Adipose tissue (tissue), 3 donors: ENCODE data around the gene PRKG1. TPM values are rescaled to one million over a fixed set of nuclear protein-coding genes. Genes with fewer than 3 reads are reported as not detected.

Experiments used
- H3K27ac ChIP-seq: one replicate; pipeline ENCODE4 v1.5.1; 2013; ENCODE audit warnings: low read depth, low read length
- WGBS, 3 donors: extraction: QIAGEN DNeasy Blood & Tissue Kit; methylation state at CpG; one replicate each; pipeline ENCODE4 v1.1.7; 2013; 5-methylcytosine and 5-hydroxymethylcytosine counted together
- polyA plus RNA-seq, 3 donors: library from polyadenylated mRNA; stranded (reverse); fragments of 200-250 nt; gene quantifications; one replicate each; pipeline ENCODE4 v1.2.3, GENCODE V29; 2013
- donor health status: healthy with polysubstance abuse.
- donor health status: Bipolar disorder and iron deficiency.
- donor health status: healthy.

Gene PRKG1
- polyA plus RNA-seq, 3 donors: 0.46 to 13.2 (median 2.1) TPM

DNA sequence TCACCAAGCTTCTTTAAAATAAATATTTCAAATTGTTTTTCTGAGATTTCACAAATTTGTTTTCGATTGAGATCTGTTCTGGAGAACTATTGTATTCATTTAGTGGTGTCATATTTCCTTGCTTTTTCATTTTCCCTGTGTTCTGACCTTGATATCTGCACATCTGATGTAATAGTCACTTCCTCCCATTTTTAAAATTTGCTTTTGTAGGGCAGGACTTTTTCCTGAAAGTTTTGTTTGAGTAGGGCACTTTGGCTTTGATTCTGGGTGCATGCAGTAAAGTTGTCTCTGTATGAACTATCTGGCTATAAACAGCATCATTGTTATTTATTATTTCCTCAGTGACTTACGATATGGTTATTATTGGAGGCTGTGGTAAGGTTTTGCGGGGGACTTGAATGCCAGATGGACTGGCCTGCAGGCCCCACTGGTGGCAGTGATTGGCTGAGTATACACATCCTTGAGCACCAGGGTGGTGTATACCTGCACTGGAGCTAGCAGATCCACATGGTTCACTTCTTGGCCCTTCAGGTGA lies 541.5 kb downstream of the PRKG1 start:
- H3K27ac ChIP-seq: no peak overlapping the region
- WGBS, 3 donors: 64 to 88% (median 73%) methylated on average over 3 of the region's 3 CpGs

GRCh38 chr10:51617576-51618235 lies 543.4 kb downstream of the PRKG1 start:
- WGBS, 3 donors: 76 to 78% (median 77%) methylated on average over 4 of the region's 4 CpGs

DNA sequence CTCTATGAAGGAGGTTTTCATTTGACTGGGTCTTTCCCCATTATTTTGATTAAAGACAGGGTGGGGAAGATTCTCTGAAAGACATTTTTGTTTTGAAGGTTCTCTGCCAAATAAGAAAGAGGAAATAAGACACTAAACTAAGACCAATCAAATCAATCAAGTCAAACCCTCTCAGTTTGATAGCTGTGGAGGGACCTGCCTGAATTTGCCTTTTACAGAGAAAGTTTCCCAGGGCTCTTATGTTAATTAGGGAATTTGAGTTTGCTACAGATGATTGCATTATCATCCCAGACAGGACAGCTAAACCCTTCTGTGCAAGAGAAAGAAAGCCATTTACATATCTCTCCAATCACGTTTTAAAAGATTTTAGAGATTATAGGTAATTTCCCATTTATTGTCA lies 545.1 kb downstream of the PRKG1 start:
- WGBS, 3 donors: 74 to 79% (median 76%) methylated on average over 1 of the region's 1 CpG
- H3K27ac ChIP-seq: no peak overlapping the region

More at GRCh38 chr10:51617576-51618235, 543.4 kb downstream of the PRKG1 start:
- no peak overlapping the region for H3K27ac ChIP-seq

- 85 to 95% (median 88%) methylated on average over 1 of the region's 1 CpG for WGBS, 3 donors
- no peak overlapping the region for H3K27ac ChIP-seq
Measured at GRCh38 chr10:51620131-51620530, 545.8 kb downstream of the PRKG1 start.

- 86 to 91% (median 89%) methylated on average over 1 of the region's 1 CpG for WGBS, 3 donors
- H3K27ac ChIP-seq: no peak overlapping the region
Measured at GRCh38 chr10:51624013-51624412, 549.7 kb downstream of the PRKG1 start.

- WGBS, 3 donors: 79 to 80% (median 80%) methylated on average over 11 of the region's 11 CpGs
- H3K27ac ChIP-seq: no peak overlapping the region
Measured at GRCh38 chr10:51629934-51630639, 555.8 kb downstream of the PRKG1 start.

GRCh38 chr10:51630640-51631005 lies 556.3 kb downstream of the PRKG1 start:
- no peak overlapping the region for H3K27ac ChIP-seq
- 80 to 94% (median 82%) methylated on average over 7 of the region's 7 CpGs for WGBS, 3 donors

DNA sequence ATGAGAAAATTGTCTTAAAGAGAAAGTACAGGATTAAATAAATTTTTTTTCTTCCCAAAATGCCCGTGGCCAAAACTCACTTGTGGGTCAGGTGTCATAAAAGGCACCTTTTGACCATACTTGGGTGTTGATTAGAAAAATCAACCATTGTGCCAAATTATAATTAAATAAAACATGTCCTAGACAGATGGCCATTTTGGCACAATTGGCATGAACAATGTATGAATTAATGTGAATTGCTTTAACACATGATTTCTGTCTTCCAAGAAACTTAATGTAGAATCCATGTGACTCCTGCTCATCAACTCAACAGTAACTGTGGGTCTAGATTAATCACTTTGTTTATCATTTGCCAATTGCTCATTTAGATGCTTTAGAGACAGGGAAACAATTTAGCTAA lies 561.1 kb downstream of the PRKG1 start:
- no peak overlapping the region for H3K27ac ChIP-seq
- 78 to 89% (median 80%) methylated on average over 1 of the region's 1 CpG for WGBS, 3 donors

- 91 to 95% (median 92%) methylated on average over 4 of the region's 4 CpGs for WGBS, 3 donors
- H3K27ac ChIP-seq: no peak overlapping the region
Measured at GRCh38 chr10:51638211-51638610, 563.9 kb downstream of the PRKG1 start.

DNA sequence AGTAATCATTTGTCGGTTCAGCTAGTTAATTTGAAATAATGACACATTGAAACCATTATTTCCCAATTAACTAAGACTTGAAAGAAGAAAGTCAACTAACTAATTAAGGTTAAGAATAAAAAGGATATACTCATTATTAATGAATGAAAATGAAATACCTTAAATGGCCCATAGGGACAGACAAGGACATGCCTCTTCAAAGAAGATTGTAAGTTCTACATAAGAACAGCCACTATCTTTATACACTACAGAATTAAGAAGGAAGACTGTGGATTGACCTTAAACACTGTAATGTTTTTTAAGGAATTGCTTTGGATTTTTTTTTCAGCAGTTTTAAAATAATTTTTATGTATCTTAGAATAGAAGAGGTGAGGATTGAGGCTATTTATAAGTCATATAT lies 564.5 kb downstream of the PRKG1 start:
- H3K27ac ChIP-seq: no peak overlapping the region
- WGBS, 3 donors: 68 to 88% (median 84%) methylated on average over 1 of the region's 1 CpG

DNA sequence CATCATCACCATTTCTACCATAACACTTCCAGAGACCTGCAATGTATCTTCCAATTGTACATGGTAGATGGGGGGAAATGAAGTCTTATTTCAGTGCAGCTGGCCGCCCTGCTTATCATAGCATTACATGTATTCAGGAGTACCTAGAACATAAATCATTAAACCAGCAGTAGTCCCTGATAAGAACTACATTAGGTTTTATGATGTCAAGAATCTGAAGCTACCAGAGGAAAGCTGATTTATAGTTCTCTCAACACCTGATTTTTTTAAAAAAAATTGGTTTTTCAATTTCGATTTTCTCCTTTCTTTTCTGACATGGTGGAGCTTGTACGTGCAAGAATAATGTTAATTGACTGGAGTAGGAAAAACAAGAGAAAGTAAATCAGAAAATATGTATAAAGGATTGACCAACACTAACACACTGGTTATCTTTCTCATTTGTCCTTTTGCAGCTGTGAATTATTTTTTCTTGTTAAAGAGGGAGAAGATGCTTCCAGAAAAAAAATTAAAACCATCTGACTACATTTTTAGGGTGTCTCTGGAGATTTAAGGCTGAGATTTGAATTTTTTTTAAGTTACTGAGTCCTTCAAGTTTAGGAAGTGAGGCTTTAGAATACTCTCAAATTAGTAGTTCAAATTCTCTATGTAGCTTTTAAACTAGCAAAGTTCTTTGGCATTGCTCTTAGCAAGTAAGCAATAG lies 566.0 kb downstream of the PRKG1 start:
- no peak overlapping the region for H3K27ac ChIP-seq
- WGBS, 3 donors: 55 to 67% (median 65%) methylated on average over 3 of the region's 3 CpGs

GRCh38 chr10:51642581-51642980 lies 568.3 kb downstream of the PRKG1 start:
- WGBS, 3 donors: 31 to 81% (median 76%) methylated on average over 4 of the region's 4 CpGs
- no peak overlapping the region for H3K27ac ChIP-seq

- no peak overlapping the region for H3K27ac ChIP-seq
- 61 to 72% (median 64%) methylated on average over 3 of the region's 3 CpGs for whole genome bisulfite sequencing, 3 donors
Measured at GRCh38 chr10:51643734-51644133, 569.4 kb downstream of the PRKG1 start.

GRCh38 chr10:51649064-51649463 lies 574.8 kb downstream of the PRKG1 start:
- H3K27ac ChIP-seq: no peak overlapping the region
- 94 to 99% (median 97%) methylated on average over 3 of the region's 3 CpGs for WGBS, 3 donors

DNA sequence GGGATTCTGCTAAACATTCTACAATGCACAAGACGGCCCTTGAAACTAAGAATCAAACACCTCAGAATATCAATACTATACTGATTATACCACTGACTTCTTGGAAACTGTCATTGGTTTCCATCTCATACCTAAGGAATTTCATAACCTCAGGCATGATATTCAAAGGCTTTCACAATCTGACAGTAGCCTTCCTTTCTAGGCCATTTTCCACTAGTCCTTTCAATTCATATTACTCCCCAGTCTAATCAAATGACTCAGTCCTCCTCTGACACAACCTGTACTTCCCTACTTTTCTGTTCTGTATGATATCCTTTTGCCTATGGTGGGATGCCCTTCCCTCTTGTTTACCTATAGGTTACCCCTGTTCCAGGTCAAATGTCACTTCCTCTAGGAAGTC lies 576.8 kb downstream of the PRKG1 start:
- 80 to 96% (median 87%) methylated on average over 1 of the region's 1 CpG for WGBS, 3 donors
- no peak overlapping the region for H3K27ac ChIP-seq

GRCh38 chr10:51653025-51653424 lies 578.7 kb downstream of the PRKG1 start:
- no peak overlapping the region for H3K27ac ChIP-seq

DNA sequence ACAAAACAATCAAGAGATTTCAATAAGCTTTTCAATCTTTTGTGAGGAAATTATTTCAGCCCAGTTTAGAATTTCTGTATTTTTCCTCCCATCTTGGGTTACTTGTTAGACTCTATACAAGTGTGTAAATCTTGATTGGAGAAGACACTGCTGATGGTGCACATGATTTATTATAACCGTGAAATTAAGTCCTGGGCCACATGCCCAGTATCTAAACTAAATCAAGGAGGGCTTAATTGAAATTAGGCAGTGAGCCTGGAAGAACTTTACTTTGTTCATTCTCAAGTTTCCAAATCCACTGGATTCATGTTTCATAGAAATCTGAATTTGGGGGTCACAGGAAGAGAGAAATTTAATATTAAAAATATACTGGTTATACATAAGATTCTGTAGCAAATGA lies 580.6 kb downstream of the PRKG1 start:
- WGBS, 3 donors: 62 to 86% (median 70%) methylated on average over 1 of the region's 1 CpG
- H3K27ac ChIP-seq: no peak overlapping the region

DNA sequence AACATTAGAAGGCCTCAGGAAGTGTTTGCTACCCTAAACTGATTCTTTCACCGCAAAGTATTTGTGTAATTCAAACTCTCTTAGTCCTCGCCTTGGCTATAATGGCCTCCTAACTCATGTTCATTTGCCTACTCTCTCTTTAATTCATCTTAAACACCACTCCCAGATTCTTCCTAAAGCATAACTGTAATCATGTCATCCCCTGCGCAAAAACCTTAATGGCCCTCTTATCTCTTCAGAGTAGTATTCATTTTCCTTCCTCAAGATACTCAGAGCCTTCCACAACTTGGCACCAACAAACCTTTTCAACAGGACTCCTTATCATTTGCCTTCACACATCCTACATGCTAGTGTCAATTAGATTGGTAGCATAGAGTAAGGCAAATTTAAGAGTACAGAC lies 582.2 kb downstream of the PRKG1 start:
- 84 to 94% (median 87%) methylated on average over 3 of the region's 3 CpGs for WGBS, 3 donors
- H3K27ac ChIP-seq: no peak overlapping the region

GRCh38 chr10:51658000-51658399 lies 583.7 kb downstream of the PRKG1 start:
- 55 to 79% (median 70%) methylated on average over 2 of the region's 2 CpGs for WGBS, 3 donors
- H3K27ac ChIP-seq: no peak overlapping the region
